NCI-H128 (cell line): ENCODE data around the gene ITGA5.

Source experiments
- DNase-seq: peaks from one replicate; lab custom pipeline; 2025; ENCODE audit not compliant: unreplicated experiment; lab: John Stamatoyannopoulos, UW

Gene ITGA5

DNA sequence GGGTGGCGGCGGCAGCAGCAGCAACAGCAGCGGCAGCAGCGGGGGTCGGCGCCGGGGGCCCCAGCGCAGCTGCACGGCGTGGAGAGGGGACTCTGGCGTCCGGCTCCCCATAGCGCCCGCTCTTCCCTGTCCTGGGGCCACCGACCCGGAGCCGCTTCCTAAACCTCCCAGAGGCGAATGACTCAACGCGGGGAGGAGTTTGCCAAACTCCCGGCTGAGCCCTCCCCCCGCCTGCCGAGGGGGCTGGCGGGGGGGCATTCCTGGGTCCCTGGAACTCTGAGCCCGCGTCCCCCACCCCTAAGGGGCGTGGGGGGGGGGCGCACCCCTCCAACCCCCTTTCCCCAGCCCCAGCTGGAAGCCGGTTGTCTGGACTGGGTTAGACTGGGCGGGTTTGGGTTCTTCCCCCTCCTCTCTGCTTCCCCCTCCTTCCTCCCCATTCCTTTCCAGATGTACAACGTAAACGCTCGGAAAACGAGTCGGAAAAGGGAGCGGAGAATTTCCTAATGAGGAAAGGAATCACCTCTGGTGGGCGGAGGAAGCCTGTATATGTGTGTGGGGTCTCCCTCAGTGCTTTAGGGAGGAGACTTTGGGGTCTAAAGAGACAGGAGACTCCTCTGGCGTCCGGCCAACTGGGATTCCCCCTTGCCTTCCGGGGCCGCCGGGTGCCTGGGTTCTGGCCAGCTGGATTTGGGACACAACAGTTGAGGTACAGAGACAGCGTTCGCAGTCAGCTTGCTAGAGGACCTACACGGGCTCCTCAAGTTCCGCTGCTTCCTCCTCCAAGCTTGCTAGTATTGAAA is at the start of gene ITGA5:
Gene ITGA5, minus strand, starts transcription at position 179 of the 800 bp plus-strand sequence. Its CDS starts 68 bp downstream, at position 111.
- DNase-seq, result no peak

DNA sequence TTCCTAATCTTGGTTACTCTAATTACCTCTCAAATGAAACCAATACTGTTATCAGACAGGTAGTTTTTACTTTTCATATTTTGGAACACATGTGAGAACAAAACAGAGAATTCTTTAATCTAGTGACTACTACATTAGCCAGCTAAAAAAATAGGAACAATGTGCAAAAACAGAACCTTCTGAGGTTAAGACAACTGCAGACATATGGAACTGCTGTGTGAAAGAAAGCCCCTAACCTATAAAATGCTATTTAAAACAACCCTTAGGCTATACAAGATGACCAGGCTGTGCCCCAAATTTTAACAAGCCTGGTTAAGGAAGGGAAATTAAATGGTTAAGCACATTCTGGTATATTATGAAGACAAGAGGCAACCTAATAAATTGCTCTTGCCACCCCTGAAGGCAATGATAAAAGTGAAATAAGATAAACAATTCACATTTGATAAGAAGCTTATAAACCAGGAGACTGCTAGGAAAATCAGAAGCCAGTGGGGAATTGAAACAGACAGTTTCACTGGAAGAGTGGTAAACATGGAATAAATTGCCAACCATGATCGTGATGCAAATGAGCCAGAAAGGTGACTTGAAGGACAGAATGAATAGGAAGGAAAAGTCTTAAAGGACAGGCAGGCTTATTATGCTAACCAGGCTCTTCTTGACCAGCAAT is 46.9 kb upstream of the ITGA5 start:
- DNase-seq, result no peak

DNA sequence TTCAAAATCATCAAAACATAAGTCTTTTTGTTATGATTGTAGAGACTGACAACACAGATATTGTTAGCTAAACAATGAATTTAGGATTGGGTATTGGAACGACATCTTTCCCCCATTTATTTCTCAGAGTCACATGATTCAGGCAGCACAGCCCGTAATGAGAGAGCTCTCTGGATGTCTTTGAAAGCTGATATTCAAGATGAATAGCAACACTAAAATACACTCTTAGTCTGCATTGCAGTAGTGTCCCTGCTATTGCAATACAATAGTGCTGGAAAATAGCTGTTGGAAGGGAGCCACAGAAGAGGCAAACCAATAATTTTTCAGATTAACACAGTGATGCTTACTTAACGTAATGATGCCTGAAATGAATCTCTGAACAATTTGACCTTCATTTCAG is 44.4 kb upstream of the ITGA5 start:
- DNase-seq, result no peak

DNA sequence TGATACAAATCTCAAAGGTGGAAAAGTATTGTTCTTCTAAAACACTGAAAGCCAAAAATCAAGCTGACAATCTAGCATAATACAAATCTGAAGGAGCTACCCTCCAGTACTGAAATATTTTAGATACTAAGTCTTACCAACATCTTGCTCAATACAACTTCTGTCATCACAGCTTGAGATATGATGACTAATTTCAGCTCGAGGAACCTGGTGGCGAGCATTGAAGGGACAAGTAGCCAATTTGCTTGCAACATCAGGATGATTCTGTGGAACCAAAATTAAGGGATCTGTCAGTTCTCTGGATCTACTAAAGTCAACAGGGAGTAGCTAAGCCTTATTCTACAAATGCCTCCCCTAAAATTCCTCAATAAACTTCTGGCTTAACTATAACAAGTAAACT is 44.0 kb upstream of the ITGA5 start:
- DNase-seq, result no peak

- no peak for DNase-seq
These were observed 41.4 kb upstream of the ITGA5 start for GRCh38 chr12:54460317-54460923.

GRCh38 chr12:54459355-54459754 is 40.3 kb upstream of the ITGA5 start:
- no peak for DNase-seq

GRCh38 chr12:54455760-54456469 is 36.8 kb upstream of the ITGA5 start:
- no peak for DNase-seq

- DNase-seq, result no peak
These were observed 33.6 kb upstream of the ITGA5 start for GRCh38 chr12:54452628-54453027.

GRCh38 chr12:54448344-54448743 is 29.3 kb upstream of the ITGA5 start:
- no peak for DNase-seq

DNA sequence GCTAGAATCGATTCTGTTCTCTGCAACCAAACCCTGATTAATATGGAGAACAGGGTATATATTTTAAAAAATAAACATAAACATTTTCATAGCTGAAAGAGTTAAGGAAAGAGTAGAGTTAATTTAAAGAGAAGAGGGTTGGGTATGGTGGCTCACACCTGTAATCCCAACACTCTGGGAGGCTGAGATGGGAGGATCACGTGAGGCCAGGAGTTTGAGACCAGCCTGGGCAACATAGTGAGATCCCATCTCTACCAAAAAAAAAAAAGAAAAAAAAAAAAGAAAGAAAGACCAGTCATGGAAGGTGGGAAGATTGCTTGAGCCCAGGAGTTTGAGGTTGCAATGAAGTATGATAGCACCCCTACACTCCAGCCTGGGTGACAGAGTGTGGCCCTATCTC is 28.9 kb upstream of the ITGA5 start:
- DNase-seq, result no peak

DNA sequence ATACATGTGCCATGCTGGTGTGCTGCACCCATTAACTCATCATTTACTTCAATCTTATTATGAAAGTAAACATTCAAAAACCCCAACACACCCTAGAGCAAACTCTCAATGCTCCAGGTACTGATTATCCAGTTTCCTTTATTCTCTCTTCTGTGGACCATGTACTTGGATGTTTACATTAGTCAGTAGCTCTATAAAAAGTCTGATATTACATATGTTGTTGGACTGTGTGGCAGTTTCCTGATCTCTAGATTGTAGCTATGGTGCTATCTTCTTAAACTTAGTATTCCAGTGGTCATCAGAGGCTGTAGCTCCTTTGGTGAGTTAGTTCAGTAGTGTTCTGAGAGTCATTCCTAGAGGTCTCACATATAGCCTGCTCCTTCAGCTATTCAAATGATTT is 25.1 kb upstream of the ITGA5 start:
- no peak for DNase-seq

- DNase-seq, result no peak
These were observed 24.4 kb upstream of the ITGA5 start for GRCh38 chr12:54443446-54443845.

DNA sequence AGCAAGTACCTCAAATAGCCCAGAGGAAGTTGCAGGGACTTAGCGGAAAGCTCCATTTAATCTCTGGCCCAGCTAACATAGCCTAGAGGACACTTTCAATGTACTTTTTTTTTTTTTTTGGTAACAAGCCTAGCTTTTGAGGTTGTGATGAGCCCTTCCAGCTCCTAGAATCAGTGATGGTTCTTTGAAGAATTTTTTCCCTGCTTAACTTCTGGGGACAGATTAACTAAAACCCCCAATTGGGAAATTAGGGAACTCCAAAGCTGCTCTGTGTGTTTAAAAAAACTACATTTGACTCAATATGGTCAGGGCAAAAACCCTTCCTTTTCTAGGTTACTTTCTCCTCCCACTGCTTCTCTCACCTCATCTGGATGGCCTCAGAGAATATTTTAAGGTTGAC is 23.9 kb upstream of the ITGA5 start:
- DNase-seq, result no peak

- no peak for DNase-seq
These were observed 23.0 kb upstream of the ITGA5 start for GRCh38 chr12:54442099-54442498.

DNA sequence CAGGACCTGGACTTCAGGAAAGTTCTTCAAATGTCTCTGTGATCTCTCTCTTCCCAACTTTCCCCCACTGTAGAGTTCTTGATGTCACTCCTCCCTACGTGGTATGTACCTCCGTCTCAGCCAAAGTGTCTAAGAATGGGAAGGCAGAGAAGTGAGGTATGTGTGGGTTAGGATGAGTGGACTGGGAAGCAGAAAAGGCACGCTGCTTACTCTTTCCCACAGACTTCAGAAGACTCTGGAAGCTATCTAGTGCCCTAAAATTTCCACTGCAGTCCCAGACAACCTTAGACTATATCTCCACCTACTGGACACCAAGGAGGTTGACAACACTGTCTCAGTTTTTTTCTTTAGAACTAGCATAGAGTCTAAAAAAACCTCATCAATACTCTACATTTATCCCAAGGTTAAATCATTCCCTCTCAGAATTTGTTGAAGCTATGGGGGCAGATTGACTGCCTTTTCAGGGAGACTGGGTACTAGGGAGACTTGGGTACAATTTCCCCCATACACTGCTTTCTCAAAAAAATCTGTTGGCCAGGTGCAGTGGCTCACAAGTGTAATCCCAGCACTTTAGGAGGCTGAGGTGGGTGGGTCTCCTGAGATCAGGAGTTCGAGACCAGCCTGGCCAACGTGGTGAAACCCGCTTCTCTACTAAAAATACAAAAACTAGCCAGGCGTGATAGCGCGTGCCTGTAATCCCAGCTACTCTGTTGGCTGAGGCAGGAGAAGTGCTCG is 20.6 kb upstream of the ITGA5 start:
- peak; percentile 29 for DNase-seq

GRCh38 chr12:54439096-54439495 is 20.0 kb upstream of the ITGA5 start:
- no peak for DNase-seq

DNA sequence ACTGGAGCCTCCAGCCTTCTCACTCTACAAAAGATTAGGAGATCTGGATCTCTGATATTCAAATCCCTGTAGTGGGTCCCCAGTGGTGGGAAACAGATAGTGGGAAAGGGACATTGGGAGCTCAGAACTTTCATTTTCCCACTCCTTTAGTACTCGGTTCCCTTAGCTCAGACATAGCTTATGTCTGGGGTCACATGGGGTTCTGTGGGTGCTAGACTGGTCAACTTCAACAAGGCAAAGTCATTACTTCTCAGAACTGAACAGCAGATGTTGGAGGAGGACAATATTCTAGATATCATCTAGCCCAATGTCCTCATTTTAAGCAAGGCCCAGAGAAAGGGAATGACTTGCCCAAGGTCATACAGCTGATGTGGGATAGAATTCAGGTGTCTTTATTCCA is 19.5 kb upstream of the ITGA5 start:
- no peak for DNase-seq

DNA sequence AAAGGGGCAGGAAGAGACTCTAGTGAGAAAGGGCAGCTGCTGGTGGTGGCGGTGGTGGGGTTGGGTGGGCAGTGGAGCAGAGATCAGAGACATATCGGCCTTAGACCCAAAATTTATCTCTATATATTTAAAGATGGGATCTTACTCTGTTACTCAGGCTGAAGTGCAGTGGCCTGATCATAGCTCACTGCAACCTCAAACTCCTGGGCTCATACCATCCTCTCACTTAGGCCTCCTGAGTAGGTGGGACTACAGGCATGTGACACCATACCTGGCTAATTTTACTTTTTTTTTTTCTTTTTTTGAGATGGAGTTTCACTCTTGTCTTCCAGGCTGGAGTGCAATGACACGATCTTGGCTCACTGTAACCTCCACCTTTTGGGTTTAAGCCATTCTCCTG is 18.6 kb upstream of the ITGA5 start:
- DNase-seq, result no peak

- DNase-seq, result no peak
These were observed 18.2 kb upstream of the ITGA5 start for GRCh38 chr12:54437243-54437642.

DNA sequence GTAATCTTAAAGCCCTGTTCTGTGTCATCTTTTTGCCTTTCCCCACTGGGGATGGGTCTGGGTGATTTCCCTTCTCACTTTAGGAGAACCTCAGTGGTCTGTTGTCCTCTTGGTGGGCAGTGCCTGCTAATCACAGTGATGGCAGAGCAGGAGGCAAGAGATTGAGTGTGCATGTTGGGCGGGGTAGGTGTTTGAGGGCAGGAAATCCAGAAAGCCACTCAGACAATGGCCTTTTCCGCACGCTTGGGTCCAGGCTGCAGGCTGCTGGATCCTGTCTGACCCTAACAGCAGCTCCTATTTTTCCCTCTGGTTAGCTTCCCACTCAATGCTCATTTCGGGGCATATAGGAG is 13.7 kb upstream of the ITGA5 start:
- DNase-seq, result no peak
